CD14-positive monocyte (primary cell): ENCODE results near the gene EHD3. TPM values are rescaled to one million over a fixed set of nuclear protein-coding genes. Genes with fewer than 3 reads are reported as not detected.

ENCODE experiments used
- DNase-seq, 3 donors: peaks; one replicate each; pipeline ENCODE4 v3.0.0-alpha.2; 2011 to 2022
- H2AFZ ChIP-seq: 2 replicates; pipeline ENCODE4 v1.6.0; 2012; ENCODE audit warnings: mild to moderate bottlenecking, low read depth, low read length, inconsistent platforms; ENCODE audit not compliant: insufficient read depth, poor library complexity, severe bottlenecking
- H3K27ac ChIP-seq, 2 donors: 1 replicate in 1 of 2; 2 replicates in 1 of 2; pipeline ENCODE4 v1.5.1; 2012 to 2013; ENCODE audit warnings: low read length in 2 of 2, control low read depth in 1 of 2, inconsistent platforms in 1 of 2, low read depth in 1 of 2, mild to moderate bottlenecking in 1 of 2
- H3K27me3 ChIP-seq, 2 donors: one replicate each; pipeline versions ENCODE4 v1.6.0 to v1.6.1; 2011 to 2013; ENCODE audit warnings: low read length in 2 of 2; ENCODE audit not compliant: control insufficient read depth in 2 of 2, insufficient read depth in 2 of 2
- H3K36me3 ChIP-seq, 2 donors: replicated peaks in 1 of 2; 1 replicate in 1 of 2; 2 replicates in 1 of 2; pipeline versions ENCODE4 v1.5.1 to v1.6.1; 2012 to 2013; ENCODE audit warnings: low read length in 2 of 2, control low read depth in 1 of 2, inconsistent platforms in 1 of 2, mild to moderate bottlenecking in 1 of 2; ENCODE audit not compliant: insufficient read depth in 2 of 2, control insufficient read depth in 1 of 2
- H3K4me1 ChIP-seq, 2 donors: 1 replicate in 1 of 2; 2 replicates in 1 of 2; pipeline versions ENCODE4 v1.5.1 to v1.6.1; 2012 to 2013; ENCODE audit warnings: low read length in 2 of 2, control low read depth in 1 of 2, inconsistent platforms in 1 of 2, mild to moderate bottlenecking in 1 of 2, moderate library complexity in 1 of 2; ENCODE audit not compliant: insufficient read depth in 2 of 2, control insufficient read depth in 1 of 2
- H3K4me2 ChIP-seq: replicated peaks from 2 replicates; pipeline ENCODE3; 2012; ENCODE audit warnings: low read length, moderate library complexity, mild to moderate bottlenecking; ENCODE audit not compliant: poor library complexity, severe bottlenecking; ENCODE audit errors: extremely low read depth
- H3K4me3 ChIP-seq, 3 experiments: fragments of 200-600 bp in 1 of 3; sonication (generic) in 1 of 3; replicated peaks in 1 of 3; 1 replicate in 2 of 3; 2 replicates in 1 of 3; pipeline ENCODE4 v1.5.1; 2011 to 2013; ENCODE audit warnings: low read length in 3 of 3, mild to moderate bottlenecking in 3 of 3, control low read depth in 2 of 3, low read depth in 2 of 3, inconsistent platforms in 1 of 3, moderate library complexity in 1 of 3
- H3K79me2 ChIP-seq: 2 replicates; pipeline ENCODE4 v1.6.0; 2012; ENCODE audit warnings: mild to moderate bottlenecking, control low read depth, inconsistent platforms, low read length, moderate library complexity; ENCODE audit not compliant: insufficient read depth
- H3K9ac ChIP-seq: 2 replicates; pipeline ENCODE4 v1.6.0; 2017; ENCODE audit warnings: low read length, mild to moderate bottlenecking; ENCODE audit not compliant: insufficient read depth, poor library complexity, severe bottlenecking
- H3K9me3 ChIP-seq, 2 donors: replicated peaks in 1 of 2; 1 replicate in 1 of 2; 2 replicates in 1 of 2; pipeline versions ENCODE4 v1.5.1 to v1.6.1; 2012 to 2013; ENCODE audit warnings: low read length in 2 of 2, control low read depth in 1 of 2; ENCODE audit not compliant: control insufficient read depth in 1 of 2, insufficient read depth in 1 of 2
- H4K20me1 ChIP-seq: 2 replicates; pipeline ENCODE4 v1.6.0; 2012; ENCODE audit warnings: mild to moderate bottlenecking, low read length, control low read depth, moderate library complexity; ENCODE audit not compliant: insufficient read depth
- H3K27ac Mint-ChIP-seq, 7 donors: one replicate each; pipeline ENCODE4 v1.8.0; 2020; ENCODE audit warnings: mild to moderate bottlenecking in 7 of 7, mixed read lengths in 7 of 7, moderate library complexity in 6 of 7, inconsistent platforms in 2 of 7
- H3K27me3 Mint-ChIP-seq, 3 donors: one replicate each; pipeline ENCODE4 v1.8.0; 2021 to 2022; ENCODE audit warnings: low read depth in 3 of 3, mild to moderate bottlenecking in 3 of 3, mixed read lengths in 3 of 3, moderate library complexity in 3 of 3, inconsistent platforms in 1 of 3
- H3K36me3 Mint-ChIP-seq, 2 donors: one replicate each; pipeline ENCODE4 v1.8.0; 2020; ENCODE audit warnings: mixed read lengths in 2 of 2, inconsistent platforms in 1 of 2, mild to moderate bottlenecking in 1 of 2
- H3K4me1 Mint-ChIP-seq: one replicate; pipeline ENCODE4 v1.8.0; 2020; ENCODE audit warnings: mild to moderate bottlenecking, mixed read lengths
- H3K4me3 Mint-ChIP-seq, 2 donors: one replicate each; pipeline ENCODE4 v1.8.0; 2020; ENCODE audit warnings: mild to moderate bottlenecking in 2 of 2, mixed read lengths in 2 of 2, moderate library complexity in 1 of 2
- H3K9me3 Mint-ChIP-seq, 7 donors: one replicate each; pipeline ENCODE4 v1.8.0; 2020 to 2022; ENCODE audit warnings: mixed read lengths in 7 of 7, mild to moderate bottlenecking in 6 of 7, moderate library complexity in 6 of 7, inconsistent platforms in 2 of 7
- WGBS: methylation state at CpG from one replicate; pipeline ENCODE4 v1.1.5; 2013; ENCODE audit warnings: missing lambda C conversion rate; ENCODE audit not compliant: insufficient coverage; 5-methylcytosine and 5-hydroxymethylcytosine counted together
- intact Hi-C, 2 donors: fragments of 100-400 bp; cut with micrococcal nuclease; formaldehyde crosslinking; loops; one replicate each; pipeline versions ENCODE4 v1.15.0 to v1.15.1; 2023
- polyA plus RNA-seq, 3 donors: library from polyadenylated mRNA; depleted of rRNA in 1 of 3; unstranded in 2 of 3; stranded (reverse) in 1 of 3; fragments of 300-500 nt in 2 of 3; fragments of >200 nt in 1 of 3; fragmentation: Illumina TruSeq in 2 of 3; gene quantifications; 1 replicate in 2 of 3; 2 replicates in 1 of 3; pipeline ENCODE4 v1.2.3, GENCODE V29; 2012 to 2021
- TF ChIP-seq, protein P1 (sequence below): fragments of 200-600 bp; IDR thresholded peaks from one replicate; pipeline ENCODE4 v1.8.0; 2022; ENCODE audit warnings: antibody characterized with exemption, mild to moderate bottlenecking

Gene EHD3
- polyA plus RNA-seq, 3 donors, result 1.1 to 1.5 (median 1.4) TPM

DNA sequence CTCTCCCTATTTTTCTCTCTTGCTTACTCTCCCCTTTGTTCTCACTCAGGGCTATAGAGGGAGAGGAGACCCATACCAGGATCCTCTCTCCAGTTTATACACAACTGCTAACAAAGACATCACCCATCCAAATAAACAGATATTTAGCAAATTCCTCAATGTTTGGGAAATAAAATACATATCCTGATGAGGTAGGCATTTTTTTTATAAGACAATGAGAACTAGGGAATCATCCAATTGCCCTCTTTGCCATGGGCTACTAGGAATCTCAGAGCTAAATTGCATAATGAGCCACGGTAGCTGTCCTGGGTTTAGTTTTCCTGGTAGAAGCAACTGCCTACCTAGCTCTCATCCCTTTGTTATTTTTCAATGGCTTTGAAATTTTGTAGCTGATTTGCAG lies 43.8 kb upstream of the EHD3 start:
- no peaks in the 10 kb centered on the region for H3K9me3 ChIP-seq
- no peaks in the 10 kb centered on the region for H3K9me3 Mint-ChIP-seq
- TF ChIP-seq, protein P1, sequence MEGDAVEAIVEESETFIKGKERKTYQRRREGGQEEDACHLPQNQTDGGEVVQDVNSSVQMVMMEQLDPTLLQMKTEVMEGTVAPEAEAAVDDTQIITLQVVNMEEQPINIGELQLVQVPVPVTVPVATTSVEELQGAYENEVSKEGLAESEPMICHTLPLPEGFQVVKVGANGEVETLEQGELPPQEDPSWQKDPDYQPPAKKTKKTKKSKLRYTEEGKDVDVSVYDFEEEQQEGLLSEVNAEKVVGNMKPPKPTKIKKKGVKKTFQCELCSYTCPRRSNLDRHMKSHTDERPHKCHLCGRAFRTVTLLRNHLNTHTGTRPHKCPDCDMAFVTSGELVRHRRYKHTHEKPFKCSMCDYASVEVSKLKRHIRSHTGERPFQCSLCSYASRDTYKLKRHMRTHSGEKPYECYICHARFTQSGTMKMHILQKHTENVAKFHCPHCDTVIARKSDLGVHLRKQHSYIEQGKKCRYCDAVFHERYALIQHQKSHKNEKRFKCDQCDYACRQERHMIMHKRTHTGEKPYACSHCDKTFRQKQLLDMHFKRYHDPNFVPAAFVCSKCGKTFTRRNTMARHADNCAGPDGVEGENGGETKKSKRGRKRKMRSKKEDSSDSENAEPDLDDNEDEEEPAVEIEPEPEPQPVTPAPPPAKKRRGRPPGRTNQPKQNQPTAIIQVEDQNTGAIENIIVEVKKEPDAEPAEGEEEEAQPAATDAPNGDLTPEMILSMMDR, result no peak
- H3K4me3 Mint-ChIP-seq, result no peak overlapping the region
- H3K27me3 Mint-ChIP-seq, result peaks cover 0 to 1% (median 0%) of the 10 kb centered on the region in 3 donors
- H4K20me1 ChIP-seq, result no peaks in the 10 kb centered on the region
- no peak overlapping the region for H2AFZ ChIP-seq
- no peak overlapping the region for H3K4me2 ChIP-seq
- no peak overlapping the region for H3K27ac Mint-ChIP-seq
- intact Hi-C loops, result no loop called here
- H3K36me3 ChIP-seq, result no peaks in the 10 kb centered on the region
- H3K9ac ChIP-seq, result no peak overlapping the region
- H3K27ac ChIP-seq, result no peak overlapping the region
- no peaks in the 10 kb centered on the region for H3K27me3 ChIP-seq
- no peaks in the 10 kb centered on the region for H3K4me1 ChIP-seq
- no peaks in the 10 kb centered on the region for H3K36me3 Mint-ChIP-seq
- H3K79me2 ChIP-seq, result no peaks in the 10 kb centered on the region
- H3K4me1 Mint-ChIP-seq, result no peaks in the 10 kb centered on the region
- no peak overlapping the region for H3K4me3 ChIP-seq
- DNase-seq, result no peak
- no CpG with 5 or more reads among the region's 1 CpG for WGBS

DNA sequence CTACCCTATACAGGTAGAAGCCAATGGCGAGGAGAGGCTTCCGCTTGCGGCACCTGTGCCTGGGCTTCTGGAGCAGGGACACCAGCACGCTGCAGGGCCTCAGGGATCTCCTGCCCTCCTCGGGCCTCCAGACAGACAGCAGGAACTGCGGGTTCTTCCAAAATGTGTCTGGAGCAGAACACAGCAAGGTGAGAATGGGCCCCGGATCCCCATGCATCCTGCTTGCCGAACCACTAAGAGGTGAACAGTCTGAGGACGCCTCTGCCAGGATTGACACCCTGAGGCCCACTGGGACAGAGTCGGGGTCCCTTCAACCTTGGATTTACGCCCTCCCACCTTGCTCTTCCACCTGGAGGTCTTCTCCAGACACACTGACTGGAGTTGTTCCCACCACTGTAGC lies 42.0 kb upstream of the EHD3 start:
- H3K4me3 Mint-ChIP-seq, result no peak overlapping the region
- WGBS, result 98% methylated on average over 11 of the region's 11 CpGs

More for the DNA sequence above, 42.0 kb upstream of the EHD3 start:
- no peak overlapping the region for H3K4me2 ChIP-seq
- no peaks in the 10 kb centered on the region for H3K9me3 ChIP-seq
- no peaks in the 10 kb centered on the region for H3K9me3 Mint-ChIP-seq
- H3K27me3 Mint-ChIP-seq, result peaks cover 0 to 1% (median 0%) of the 10 kb centered on the region in 3 donors
- H3K4me1 Mint-ChIP-seq, result no peaks in the 10 kb centered on the region
- no peaks in the 10 kb centered on the region for H3K27me3 ChIP-seq
- H3K27ac Mint-ChIP-seq, result peak overlapping the region in 1 of 7 donors; percentile 44
- no peak overlapping the region for H2AFZ ChIP-seq
- H4K20me1 ChIP-seq, result no peaks in the 10 kb centered on the region
- H3K4me3 ChIP-seq, result no peak overlapping the region
- H3K4me1 ChIP-seq, result no peaks in the 10 kb centered on the region
- H3K9ac ChIP-seq, result no peak overlapping the region
- H3K36me3 ChIP-seq, result no peaks in the 10 kb centered on the region
- intact Hi-C loops, result no loop called here
- no peaks in the 10 kb centered on the region for H3K36me3 Mint-ChIP-seq
- DNase-seq, result no peak
- TF ChIP-seq, protein P1, result no peak
- H3K27ac ChIP-seq, result no peak overlapping the region
- no peaks in the 10 kb centered on the region for H3K79me2 ChIP-seq
